Activated CD4-positive, alpha-beta T cell treated with anti-CD3 and anti-CD28 coated beads, Interleukin-2, Interleukin-6, amounts not matched to agents 100 ng/mL and 50 ng/mL, durations not matched to agents 16 hours and 8 hours (primary cell): ENCODE data around the gene KRT83.

ENCODE experiments used
- DNase-seq: peaks from one replicate; pipeline ENCODE4 v3.0.0-alpha.2; 2020

The KRT83 gene

DNA sequence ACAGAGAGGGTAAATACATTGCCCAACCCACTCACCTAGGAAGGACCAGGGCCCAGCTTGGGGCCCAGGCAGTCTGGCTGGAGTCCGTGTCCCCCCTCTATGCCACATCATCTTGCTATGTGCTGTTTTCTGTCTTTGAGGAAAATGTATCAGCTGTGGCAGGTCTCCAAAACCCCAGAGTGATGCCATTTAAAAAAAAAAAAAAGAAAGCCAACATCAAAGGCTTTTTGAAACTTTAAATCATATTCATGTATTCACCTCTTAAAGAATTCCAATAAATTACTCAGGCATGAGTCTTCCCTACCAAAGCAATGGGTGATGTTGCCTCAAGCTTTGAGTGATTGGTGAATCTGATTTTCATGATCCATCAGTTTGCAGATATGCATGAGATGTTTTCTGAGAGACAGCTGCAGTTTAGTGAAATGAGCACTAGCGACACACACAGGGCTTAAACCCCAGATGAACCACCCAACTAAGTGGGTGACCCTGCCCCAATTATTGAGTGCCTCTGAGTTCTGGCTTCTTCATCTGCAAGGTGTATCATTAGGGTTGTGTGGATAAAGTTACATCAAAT is 35.9 kb downstream of the KRT83 start:
- DNase-seq: no peak

- DNase-seq: no peak
These were observed 36.5 kb downstream of the KRT83 start for GRCh38 chr12:52284562-52285171.

- DNase-seq: no peak
These were observed 40.2 kb downstream of the KRT83 start for GRCh38 chr12:52280796-52281560.

DNA sequence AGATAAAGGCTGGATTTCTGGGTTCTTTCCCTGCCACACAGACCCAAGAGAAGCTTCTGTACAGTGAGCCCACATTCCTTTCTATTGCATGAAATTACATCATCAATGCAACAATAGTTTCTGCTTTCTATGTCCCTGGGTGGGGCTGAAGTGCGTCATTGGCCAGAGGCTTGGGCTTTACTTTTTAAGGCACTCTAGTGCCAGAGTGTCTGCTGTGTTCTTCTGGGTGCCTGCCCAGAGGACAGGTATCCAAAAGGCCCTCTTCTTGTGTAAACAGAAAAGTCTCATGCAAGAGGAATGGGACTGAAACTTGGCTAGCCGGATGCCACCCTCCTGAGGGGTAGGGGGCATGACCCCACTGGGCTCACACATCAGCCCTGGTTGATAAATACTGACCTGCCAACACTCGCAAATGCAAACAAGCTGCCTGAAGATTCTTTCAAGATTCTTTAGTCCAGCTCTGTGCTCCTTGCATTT is 40.8 kb downstream of the KRT83 start:
- no peak for DNase-seq

- DNase-seq: no peak
These were observed 41.5 kb downstream of the KRT83 start for GRCh38 chr12:52279422-52280318.

DNA sequence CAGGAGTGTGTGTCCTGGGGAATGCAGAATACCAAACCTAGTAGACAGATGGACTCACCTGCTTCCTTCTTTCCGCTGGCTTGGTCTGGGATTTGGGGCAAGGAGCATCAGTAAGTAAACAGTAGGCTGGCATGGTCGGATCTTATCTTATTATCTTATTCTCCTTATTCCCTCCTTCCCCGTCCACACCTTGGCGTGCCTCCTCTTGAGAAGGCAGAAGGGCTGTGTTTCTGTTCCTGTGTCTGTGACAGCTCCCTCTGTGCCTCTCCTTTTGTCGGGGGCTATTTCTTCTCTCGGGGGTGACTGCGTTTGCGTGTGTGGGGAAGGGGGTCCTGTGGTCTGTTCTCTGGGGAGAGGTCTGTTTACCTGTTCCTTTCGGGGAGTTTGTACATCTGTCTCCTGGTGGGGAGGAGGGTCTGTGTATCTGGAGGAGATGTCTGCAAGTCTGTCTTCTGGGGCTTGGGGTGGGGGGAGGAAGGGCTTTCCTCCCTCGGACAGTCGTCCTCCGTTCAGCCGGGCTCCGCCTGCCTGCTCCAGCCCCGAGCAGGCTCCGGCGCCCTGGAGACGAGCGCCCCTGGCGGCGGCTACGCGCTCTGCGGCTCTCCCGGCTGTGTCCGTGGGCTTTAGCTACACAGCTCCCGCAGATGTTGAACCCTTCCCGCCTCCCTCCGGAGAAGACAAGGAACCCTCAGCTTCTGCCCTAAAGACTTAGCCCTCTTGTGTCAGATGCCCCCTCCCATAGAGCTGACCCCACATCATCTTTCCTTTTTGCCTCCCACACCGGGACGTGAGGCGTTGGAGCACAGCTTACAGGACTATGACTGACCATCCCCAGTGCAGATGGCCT is 42.4 kb downstream of the KRT83 start:
- peak; percentile 84 for DNase-seq

DNA sequence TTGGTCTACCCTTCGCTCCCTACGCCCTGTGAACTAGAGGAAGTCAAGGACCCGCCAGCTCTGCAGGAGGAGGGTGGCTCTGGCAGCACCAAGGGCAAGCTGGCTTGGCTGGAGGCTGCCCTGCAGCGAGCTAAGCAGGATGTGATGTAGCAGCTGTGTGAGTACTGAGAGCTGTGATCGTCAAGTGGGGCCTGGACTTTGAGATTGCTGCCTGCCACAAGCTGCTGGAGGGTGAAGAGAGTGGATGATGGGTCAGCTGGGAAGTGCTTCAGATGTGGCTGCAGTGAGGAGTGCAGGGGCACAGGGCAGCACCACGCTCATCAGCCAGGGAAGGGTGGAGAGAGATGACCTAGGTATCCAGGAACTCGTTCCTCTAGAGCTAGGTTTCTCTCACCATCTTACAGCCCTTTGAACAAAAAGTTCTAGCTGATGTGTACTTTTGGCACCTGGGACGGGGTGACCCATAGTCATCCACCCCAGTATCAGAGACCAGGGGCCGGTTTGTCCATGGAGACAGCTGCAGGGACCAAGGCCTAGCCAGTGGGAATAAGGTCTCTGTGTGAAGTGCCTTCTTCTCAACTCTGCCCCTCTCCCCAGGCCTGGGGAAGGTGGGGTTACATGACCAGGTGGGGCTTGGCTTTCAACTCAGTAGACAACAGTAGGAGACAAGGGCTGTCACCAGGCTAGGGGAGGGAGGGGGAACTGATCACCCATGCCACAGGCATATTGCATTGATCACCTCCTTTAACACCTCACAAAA is 43.5 kb downstream of the KRT83 start:
- DNase-seq: no peak

DNA sequence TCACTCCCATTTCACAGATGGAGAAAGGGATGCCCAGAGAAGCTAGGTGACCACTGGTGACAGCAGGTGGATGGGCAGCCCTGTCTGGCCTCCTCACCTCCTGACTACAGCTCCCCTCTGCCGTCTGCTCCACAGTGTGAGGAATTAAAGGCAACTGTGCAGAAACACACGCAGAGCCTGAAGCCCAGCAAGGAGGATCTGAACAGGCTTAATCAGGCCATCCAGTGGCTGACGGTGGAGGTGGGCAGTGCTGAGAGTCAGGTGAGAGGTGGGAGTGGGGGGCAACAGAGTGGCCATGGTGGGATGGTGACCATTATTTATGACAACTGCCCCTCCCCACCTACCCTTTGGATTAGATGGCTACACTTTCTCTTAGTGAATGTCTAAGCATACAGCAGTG is 45.5 kb downstream of the KRT83 start:
- DNase-seq: no peak

- DNase-seq: no peak
These were observed 46.6 kb downstream of the KRT83 start, which contains the start of gene KRT86 for GRCh38 chr12:52274521-52275120. TSS of gene KRT86 (plus strand) at chr12:52274645. CDS start at chr12:52301917, 27,272 bp downstream.

DNA sequence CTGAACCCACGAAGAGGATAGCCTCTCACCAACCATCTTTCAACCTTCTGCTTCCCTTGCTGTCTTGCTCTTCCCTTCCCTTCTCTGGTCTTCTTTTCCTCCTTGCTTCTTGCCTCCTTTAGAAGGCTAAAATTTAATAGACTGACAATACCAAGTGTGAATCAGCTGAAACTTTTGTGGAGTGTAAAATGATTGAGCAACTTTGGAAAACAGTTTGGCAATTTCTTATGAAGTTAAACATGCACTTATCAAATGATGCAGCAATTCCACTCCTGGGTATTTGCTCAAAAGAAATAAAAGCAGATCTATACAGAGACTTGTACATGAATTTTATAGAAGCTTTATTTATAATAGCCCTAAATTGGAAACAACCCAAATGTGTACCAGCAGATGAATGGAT is 50.0 kb downstream of the KRT83 start:
- DNase-seq: no peak

- DNase-seq: no peak
These were observed 50.6 kb downstream of the KRT83 start for GRCh38 chr12:52270541-52271070.

DNA sequence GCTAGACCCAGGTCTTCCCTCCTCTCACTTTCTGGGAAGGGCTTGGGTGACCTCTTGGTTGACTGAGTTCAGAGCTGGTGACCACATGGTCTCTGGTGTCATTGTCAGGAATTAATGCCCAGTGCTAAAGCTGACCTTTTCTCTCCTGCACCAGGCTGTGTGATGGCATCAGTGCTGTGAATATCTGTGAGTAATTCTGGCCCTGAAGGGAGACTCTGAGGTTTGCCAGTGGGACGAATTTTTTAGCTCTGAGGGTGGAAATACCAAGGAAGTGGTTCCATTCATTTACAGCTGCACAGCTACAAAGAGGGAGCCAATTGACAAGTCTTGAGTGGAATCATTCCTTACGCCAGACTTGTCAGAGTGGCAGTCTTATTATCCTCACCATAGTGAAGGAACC is 53.0 kb downstream of the KRT83 start:
- no peak for DNase-seq

DNA sequence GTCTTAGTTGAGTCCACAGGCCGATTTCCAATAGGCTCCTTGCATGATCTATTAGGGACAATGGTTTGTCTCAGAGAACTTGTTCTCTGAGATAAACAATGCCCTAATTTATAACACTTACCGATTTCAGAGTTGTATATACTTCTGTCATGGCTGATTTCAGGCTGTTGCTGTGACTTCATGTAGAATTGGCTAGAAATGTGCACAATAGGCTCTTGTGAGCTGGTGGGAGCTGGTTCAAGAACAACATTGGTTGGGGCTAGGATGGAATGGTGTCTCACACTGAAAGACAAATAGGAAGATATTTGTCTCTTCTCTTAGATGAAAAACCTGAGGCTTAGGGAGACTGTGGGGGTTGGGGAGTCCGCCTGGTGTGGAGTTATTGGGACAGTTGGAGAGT is 53.5 kb downstream of the KRT83 start:
- no peak for DNase-seq

DNA sequence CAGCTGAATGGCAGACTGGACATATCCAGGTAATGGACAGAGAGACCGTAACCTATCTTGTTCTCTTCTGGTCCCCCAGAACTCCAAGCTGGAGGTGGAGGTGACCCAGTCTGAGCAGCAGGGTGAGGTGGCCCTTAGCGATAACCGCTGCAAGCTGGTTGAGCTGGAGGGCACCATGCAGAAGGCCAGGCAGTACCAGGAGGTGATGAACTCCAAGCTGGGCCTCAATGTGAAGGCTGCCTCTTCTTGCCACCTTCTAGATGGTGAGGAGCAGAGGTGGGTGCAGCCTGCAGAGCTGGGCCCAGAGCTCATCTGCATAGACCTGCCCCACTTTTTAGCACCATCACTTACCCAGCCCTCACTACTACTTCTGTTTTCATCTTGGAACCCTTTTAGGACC is 53.9 kb downstream of the KRT83 start:
- no peak for DNase-seq

GRCh38 chr12:52266514-52266913 is 54.7 kb downstream of the KRT83 start:
- DNase-seq: no peak

DNA sequence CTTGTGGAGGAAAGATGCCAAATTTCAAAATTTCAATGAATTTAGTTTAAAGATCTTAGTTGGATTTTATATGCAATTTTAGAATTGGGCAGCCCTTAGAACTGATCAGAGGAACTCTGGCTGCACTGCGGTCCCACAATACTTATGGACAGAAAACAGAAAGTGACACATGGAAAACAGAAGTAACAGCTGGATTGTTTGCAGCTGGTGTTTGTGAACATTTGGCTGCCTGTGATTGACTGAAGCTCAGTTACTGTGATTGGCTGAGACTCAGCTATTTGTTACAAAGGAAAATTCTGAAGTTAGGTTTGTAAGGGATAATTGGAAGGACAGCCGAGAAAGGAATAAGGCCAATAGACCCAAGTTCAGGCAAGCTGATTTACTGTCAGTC is 56.8 kb downstream of the KRT83 start:
- DNase-seq: no peak
